Measurements from ENCODE around the gene CTAGE9.
"Not testable (repeated sequence)": the region's sequence is repeated elsewhere in the genome, so short reads cannot be mapped to it uniquely, and the experiment has no call there.

Gene CTAGE9, protein sequence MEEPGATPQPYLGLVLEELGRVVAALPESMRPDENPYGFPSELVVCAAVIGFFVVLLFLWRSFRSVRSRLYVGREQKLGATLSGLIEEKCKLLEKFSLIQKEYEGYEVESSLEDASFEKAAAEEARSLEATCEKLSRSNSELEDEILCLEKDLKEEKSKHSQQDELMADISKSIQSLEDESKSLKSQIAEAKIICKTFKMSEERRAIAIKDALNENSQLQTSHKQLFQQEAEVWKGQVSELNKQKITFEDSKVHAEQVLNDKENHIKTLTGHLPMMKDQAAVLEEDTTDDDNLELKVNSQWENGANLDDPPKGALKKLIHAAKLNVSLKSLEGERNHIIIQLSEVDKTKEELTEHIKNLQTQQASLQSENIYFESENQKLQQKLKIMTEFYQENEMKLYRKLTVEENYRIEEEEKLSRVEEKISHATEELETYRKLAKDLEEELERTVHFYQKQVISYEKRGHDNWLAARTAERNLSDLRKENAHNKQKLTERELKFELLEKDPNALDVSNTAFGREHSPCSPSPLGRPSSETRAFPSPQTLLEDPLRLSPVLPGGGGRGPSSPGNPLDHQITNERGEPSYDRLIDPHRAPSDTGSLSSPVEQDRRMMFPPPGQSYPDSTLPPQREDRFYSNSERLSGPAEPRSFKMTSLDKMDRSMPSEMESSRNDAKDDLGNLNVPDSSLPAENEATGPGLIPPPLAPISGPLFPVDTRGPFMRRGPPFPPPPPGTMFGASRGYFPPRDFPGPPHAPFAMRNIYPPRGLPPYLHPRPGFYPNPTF

DNA sequence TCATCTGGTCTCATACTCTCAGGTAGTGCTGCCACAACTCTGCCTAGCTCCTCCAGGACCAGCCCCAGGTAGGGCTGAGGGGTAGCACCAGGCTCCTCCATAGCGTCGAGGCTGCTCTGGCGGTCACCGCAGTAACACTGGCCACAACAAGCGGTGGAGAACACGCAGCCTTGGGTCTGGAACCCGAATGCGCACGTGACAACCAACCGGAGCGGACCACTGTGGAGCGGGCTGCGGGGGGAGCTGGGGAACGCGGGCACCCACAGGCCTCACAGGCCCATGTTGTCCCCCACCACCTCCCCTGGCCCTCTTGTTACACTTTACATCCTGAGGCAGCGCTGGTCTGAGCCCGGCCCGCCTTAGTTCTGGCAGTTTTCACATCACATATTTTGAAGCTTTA lies at the start of gene CTAGE9:
Gene CTAGE9, minus strand, starts transcription at position 101 of the 400 bp plus-strand sequence. Its CDS starts 0 bp downstream, at position 101.
- not testable (repeated sequence) for DNase-seq (ENCODE audit: low spot score)

- no peak for DNase-seq (ENCODE audit: low spot score)
Observed at GRCh38 chr6:131758920-131759319, 48.1 kb upstream of the CTAGE9 start.

DNA sequence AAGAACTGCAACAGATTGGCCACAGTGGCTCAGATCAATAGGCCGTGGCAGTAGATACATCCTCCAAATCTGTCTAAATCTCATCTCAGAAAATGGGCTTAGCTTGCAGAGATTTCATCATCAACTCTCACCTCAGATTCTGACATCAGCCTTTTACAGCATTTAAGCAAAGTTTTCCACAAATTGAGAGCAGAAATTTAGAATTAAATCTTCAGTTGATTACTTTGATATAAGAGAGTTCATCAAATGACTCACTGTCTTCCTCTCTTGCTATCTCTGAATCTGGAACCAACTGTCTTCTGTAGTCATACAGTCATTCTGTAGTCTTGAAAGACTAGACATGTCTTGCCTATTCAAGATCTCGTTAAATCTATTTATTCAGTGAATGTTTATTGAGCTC lies 45.2 kb upstream of the CTAGE9 start:
- no peak for DNase-seq (ENCODE audit: low spot score)

DNA sequence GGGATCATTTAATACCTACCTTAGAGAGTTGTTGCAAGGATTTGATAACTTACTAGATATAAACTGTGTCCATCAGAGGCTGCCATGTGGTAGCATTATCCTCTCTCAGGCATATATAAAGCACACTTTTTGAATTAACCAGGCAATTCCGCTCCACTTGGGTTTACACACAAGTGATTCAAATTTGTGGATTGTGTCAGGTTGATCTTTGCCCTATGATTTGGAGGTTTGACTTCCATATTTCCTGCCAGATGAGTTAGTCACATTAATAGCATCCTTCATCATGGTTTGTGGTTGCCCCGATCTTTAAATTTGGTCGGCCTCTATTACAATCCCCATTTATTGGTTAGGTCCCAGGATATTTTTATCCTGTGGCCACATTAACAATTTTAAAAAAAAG lies 44.8 kb upstream of the CTAGE9 start:
- no peak for DNase-seq (ENCODE audit: low spot score)

- DNase-seq (ENCODE audit: low spot score) = no peak
Observed at GRCh38 chr6:131754715-131755567, 44.1 kb upstream of the CTAGE9 start.

- DNase-seq (ENCODE audit: low spot score) = no peak
Observed at GRCh38 chr6:131754088-131754487, 43.3 kb upstream of the CTAGE9 start.

- DNase-seq (ENCODE audit: low spot score) = not testable (repeated sequence)
Observed at GRCh38 chr6:131751012-131751715, 40.3 kb upstream of the CTAGE9 start.

DNA sequence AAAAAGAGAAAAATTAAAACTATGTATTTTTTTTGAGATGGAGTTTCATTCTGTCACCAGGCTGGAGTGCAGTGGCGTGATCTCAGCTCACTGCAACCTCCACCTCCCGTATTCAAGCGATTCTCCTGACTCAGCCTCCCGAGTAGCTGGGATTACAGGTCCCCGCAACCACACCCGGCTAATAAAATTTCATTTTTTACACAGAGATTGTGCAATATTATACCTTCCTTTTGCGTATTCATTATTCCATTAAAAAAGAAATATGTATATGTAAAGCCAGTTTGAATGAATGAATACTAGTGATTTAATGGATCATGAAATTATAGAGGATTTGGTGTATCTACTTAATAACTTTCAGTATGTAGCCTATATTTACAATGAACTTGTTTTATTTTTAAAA lies 38.2 kb upstream of the CTAGE9 start:
- DNase-seq (ENCODE audit: low spot score) = no peak

GRCh38 chr6:131747821-131748353 lies 37.1 kb upstream of the CTAGE9 start:
- no peak for DNase-seq (ENCODE audit: low spot score)

DNA sequence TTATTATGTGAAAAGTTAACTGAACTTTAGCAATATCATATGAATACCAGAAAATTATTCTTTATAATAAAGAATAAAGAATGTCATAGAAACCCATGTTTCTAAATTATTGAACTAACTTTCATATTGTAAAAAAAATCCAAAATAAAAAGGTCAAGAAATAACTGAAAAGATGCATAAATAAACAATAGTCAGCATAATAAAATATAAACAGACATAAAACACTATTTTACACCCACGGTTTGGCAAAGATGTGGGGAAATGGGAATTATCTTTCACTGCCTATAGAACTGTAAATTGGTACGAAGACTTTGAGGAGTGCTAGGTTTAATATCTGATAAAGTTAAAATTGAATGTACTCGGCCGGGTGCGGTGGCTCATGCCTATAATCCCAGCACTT lies 34.7 kb upstream of the CTAGE9 start:
- DNase-seq (ENCODE audit: low spot score) = no peak

DNA sequence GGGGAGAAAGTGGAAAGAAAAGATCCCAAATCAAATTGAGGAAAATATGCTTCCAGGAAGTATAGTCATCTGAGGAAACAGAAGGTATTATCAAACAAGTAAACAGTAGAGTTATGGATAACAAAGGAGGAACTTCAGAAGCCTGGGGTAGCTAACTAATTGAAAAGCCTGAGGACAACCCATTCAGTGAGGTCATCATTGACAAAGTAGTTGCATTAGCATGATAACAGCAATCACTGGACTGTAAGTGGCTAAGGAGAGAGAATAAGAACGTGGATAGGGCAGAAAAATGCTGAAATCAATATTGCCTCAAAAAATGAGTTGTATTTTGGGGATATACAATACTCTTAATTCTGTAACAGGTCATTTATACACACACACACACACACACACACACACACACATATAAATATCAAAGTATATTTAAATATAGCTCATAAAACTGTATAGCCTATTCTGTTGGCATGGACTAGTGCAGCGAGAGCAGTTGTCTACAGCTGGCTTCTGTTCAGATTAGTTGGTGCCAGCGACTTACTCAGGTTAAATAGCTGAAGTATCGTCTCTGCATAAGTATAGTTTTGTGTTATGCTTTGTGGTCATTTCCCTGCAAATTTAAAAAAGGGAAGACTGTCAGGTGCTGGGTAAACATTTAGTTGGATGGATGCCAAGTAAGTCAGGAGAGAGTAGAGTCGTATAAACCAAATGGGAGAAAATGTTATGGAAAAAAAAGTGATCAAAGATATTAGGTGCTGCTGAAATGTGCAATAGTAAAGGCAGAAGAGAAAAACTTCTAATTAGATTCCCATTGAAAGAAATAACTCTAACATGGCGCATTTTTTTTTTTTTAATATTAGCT lies 33.8 kb upstream of the CTAGE9 start:
- no peak for DNase-seq (ENCODE audit: low spot score)

DNA sequence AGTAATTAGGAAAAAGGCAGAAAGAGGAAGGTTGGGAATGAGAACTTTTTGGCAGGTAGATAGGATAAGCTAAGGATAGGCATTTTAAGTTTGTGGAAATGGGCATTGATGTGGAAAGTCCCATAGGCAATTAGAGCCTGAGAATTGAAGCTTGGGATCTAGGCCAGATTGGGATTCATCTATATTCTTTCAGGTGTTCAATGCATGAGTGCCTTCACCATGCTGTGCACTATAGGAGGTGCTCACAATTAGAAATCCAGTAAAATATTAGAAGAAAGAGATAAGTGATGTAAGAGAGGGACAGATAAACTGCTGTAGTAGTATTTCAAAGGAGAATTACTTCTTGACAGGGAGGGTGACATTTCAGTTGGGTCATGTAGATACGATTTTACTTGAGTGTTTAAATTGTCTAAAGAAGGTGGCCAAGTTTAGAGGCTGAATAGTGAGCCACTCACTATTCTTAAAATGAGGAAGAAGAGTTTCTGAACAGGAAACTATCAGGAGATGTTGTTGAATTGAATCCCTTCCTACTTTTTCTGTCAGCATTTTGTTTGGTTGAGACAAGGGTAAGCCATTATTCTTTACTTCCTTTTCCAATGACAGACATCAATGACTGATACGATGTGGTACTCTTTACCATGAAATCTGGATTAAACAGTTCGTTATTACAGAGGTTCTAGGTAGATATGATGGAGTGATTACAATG lies 31.0 kb upstream of the CTAGE9 start:
- no peak for DNase-seq (ENCODE audit: low spot score)

DNA sequence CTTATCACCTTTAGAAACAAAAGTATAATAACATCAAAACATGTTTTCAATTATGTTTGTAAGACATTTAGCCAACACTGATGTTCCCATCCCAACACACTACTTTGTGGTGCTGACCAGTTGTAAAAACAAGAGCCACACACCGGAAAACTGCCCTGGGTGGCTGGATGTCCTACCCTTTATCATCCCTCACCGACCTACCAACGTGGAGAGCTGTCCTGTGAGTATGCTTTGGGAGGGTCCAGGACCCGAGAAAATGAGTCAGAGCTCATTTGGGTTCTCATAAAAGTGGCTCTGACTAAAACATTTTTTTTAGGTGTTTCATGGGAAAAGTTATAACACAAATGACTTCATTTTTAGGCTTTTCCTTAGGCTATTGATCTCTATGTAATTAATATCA lies 29.3 kb upstream of the CTAGE9 start:
- no peak for DNase-seq (ENCODE audit: low spot score)

- no peak for DNase-seq (ENCODE audit: low spot score)
Observed at GRCh38 chr6:131739136-131739535, 28.3 kb upstream of the CTAGE9 start.

- DNase-seq (ENCODE audit: low spot score) = no peak
Observed at GRCh38 chr6:131736811-131737210, 26.0 kb upstream of the CTAGE9 start.

DNA sequence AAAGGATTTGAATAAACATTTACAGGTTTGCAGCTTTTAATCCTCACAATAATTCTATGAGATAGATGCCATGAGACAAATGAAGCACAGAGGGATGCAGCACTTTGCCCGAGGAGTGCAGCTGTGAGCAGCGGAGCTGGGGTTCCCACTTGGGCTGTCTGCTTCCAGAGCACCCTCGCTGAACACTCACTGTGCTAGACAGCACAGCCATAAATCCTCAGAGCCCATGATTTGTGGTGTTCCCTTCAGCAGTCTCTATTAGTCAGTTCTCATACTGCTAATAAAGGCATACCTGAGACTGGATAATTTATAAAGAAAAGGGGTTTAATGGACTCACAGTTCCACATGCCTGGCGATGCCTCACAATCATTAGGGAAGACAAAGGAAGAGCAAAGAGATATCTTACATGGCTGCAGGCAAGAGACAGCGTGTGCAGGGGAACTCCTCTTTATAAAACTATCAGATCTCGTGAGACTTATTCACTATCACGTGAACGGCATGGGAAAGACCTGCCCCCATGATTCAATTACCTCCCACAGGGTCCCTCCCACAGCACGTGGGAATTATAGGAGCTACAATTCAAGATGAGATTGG lies 25.3 kb upstream of the CTAGE9 start:
- DNase-seq (ENCODE audit: low spot score) = no peak

DNA sequence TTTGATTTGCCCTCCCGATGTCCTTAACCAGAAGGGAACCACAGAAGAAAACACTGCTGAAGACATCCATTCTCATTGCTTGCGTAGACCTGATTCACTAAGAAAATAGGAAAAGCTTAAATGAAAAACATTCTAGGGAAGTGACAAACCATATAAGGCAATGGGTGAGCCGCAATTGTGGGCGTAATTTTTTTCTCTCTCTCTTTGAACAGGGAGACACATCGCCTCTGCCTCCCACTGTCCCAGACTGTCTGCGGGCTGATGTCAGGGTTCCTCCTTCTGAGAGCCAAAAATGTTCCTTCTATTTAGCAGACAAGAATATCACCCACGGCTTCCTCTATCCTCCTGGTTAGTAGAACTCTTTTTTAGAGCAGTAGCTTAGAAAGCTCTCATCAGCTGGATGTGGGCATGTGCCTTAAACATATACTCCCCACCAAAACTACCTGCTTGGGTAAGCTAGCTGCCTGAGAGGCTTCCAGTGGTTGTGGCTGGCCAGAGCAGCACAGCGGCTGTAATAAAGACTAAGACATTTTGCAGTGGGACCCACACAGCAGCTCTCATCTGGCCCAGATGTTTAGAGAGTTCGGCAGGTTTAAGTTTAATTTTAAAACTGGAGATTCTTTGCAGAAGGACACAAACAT lies 22.7 kb upstream of the CTAGE9 start:
- DNase-seq (ENCODE audit: low spot score) = no peak

DNA sequence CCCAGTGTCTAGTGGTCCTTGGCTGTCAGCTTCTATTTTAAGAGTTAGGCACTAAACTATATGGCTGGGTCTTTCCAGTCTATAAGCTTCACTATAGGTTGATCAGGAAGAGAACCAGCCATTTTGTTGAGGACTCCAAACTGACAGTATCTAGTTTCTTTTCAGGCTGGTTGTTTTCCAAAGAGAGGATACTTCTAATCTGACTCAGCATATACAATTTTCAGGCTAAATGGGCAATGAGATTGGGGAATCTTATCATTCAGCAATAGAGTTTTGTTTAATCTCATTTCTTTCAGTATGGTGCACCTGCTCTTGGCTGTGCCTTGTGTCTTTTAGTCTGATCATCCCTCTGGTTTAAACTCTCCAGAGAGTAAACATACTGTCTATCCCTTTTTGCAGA lies 20.4 kb upstream of the CTAGE9 start:
- DNase-seq (ENCODE audit: low spot score) = no peak

DNA sequence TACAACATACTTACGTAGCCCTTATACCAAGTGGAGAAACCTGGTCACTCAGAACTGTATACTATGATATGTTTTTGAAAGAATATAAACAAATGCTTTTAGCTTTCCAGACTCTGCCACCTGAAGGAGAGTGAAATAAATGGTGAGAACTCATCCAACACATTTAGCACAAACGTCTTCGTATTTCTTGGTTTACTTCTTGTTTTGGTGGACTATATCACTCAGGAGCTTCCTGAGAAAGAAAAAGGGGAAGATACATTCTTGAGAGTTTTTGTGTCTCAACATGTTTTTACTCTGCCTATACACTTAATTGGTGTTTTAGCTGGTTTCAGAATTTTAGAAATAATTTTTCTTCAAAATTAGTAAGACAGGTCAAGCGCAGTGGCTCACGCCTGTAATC lies 19.4 kb upstream of the CTAGE9 start:
- DNase-seq (ENCODE audit: low spot score) = no peak
